Ramos (cell line): ENCODE data around the gene LGR6.
"Not testable (repeated sequence)": the region's sequence is repeated elsewhere in the genome, so short reads cannot be mapped to it uniquely, and the experiment has no call there.

Source experiments
- in situ Hi-C: fragments of 300-500 bp; cut with MboI; formaldehyde crosslinking; loops from one replicate; pipeline ENCODE4 v1.14.3; 2022; ENCODE audit warnings: low sequenced_read_pairs; ENCODE audit not compliant: unreplicated experiment

The LGR6 gene

GRCh38 chr1:202173993-202174392, 19.6 kb upstream of the LGR6 start:
- in situ Hi-C loops = no loop called here

- in situ Hi-C loops = no loop called here
These were observed 16.4 kb upstream of the LGR6 start for GRCh38 chr1:202176949-202177927.

- in situ Hi-C loops = no loop called here
These were observed 13.5 kb upstream of the LGR6 start for GRCh38 chr1:202179828-202180750.

GRCh38 chr1:202180751-202181139, 12.9 kb upstream of the LGR6 start:
- in situ Hi-C loops = not testable (repeated sequence)

- in situ Hi-C loops = no loop called here
These were observed 12.0 kb upstream of the LGR6 start for GRCh38 chr1:202181586-202181985.

- in situ Hi-C loops = no loop called here
These were observed 11.3 kb upstream of the LGR6 start for GRCh38 chr1:202182040-202182877.

- in situ Hi-C loops = loop anchor here (5.0 kb wide), 1 partner anchor 127 kb away; no protein-coding TSS in a partner anchor
These were observed 8.7 kb upstream of the LGR6 start for GRCh38 chr1:202184750-202185460.

- in situ Hi-C loops = loop anchor here (5.0 kb wide), 1 partner anchor 126 kb away; no protein-coding TSS in a partner anchor
These were observed 7.3 kb upstream of the LGR6 start for GRCh38 chr1:202186327-202186726.

- in situ Hi-C loops = loop anchor here (5.0 kb wide), 1 partner anchor 125 kb away; no protein-coding TSS in a partner anchor
These were observed 6.4 kb upstream of the LGR6 start for GRCh38 chr1:202187041-202187671.

GRCh38 chr1:202187697-202188407, 5.7 kb upstream of the LGR6 start:
- in situ Hi-C loops = loop anchor here (5.0 kb wide), 1 partner anchor 124 kb away; no protein-coding TSS in a partner anchor

- in situ Hi-C loops = loop anchor here (5.0 kb wide), 1 partner anchor 123 kb away; no protein-coding TSS in a partner anchor
These were observed 4.4 kb upstream of the LGR6 start for GRCh38 chr1:202189001-202189790.

GRCh38 chr1:202189918-202190715, 3.5 kb upstream of the LGR6 start:
- in situ Hi-C loops = loop anchor here (5.0 kb wide), 1 partner anchor 122 kb away; no protein-coding TSS in a partner anchor

GRCh38 chr1:202191391-202191790, 2.2 kb upstream of the LGR6 start:
- in situ Hi-C loops = not testable (repeated sequence)

- in situ Hi-C loops = no loop called here
These were observed 607 bp upstream of the LGR6 start for GRCh38 chr1:202192770-202193613.

- in situ Hi-C loops = no loop called here
These were observed 689 bp downstream of the LGR6 start for GRCh38 chr1:202194328-202194648.
